ENCODE measurements around the gene VIL1. TPM values are rescaled to one million over a fixed set of nuclear protein-coding genes. Genes with fewer than 3 reads are reported as not detected.

Gene VIL1
- polyA plus RNA-seq, 1 donor from 2014 or later, result not detected

GRCh38 chr2:218393750-218394290 lies 25.1 kb upstream of the VIL1 start:
- TF ChIP-seq POLR2AphosphoS5 (IDR thresholded peaks at IDR 0.05), result no peak
- TF ChIP-seq RAD21 (conservative IDR thresholded peaks at IDR 0.05), result no peak
- TF ChIP-seq EP300 (conservative IDR thresholded peaks at IDR 0.05; ENCODE audit: poor library complexity, severe bottlenecking), result no peak
- no peak for TF ChIP-seq MXI1 (conservative IDR thresholded peaks at IDR 0.05; ENCODE audit: poor library complexity, severe bottlenecking)
- TF ChIP-seq EZH2 (IDR thresholded peaks at IDR 0.05; ENCODE audit: borderline replicate concordance, insufficient read depth, low read length, poor library complexity, severe bottlenecking), result no peak
- TF ChIP-seq TAF1 (IDR thresholded peaks at IDR 0.05; ENCODE audit: low read depth), result no peak
- TF ChIP-seq SMC3 (conservative IDR thresholded peaks at IDR 0.05; ENCODE audit: poor library complexity), result no peak
- TF ChIP-seq, protein P1, sequence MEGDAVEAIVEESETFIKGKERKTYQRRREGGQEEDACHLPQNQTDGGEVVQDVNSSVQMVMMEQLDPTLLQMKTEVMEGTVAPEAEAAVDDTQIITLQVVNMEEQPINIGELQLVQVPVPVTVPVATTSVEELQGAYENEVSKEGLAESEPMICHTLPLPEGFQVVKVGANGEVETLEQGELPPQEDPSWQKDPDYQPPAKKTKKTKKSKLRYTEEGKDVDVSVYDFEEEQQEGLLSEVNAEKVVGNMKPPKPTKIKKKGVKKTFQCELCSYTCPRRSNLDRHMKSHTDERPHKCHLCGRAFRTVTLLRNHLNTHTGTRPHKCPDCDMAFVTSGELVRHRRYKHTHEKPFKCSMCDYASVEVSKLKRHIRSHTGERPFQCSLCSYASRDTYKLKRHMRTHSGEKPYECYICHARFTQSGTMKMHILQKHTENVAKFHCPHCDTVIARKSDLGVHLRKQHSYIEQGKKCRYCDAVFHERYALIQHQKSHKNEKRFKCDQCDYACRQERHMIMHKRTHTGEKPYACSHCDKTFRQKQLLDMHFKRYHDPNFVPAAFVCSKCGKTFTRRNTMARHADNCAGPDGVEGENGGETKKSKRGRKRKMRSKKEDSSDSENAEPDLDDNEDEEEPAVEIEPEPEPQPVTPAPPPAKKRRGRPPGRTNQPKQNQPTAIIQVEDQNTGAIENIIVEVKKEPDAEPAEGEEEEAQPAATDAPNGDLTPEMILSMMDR (IDR thresholded peaks at IDR 0.05; ENCODE audit: poor library complexity, severe bottlenecking), result no peak
- no peak for TF ChIP-seq REST (IDR thresholded peaks at IDR 0.05; ENCODE audit: borderline replicate concordance)
- Histone ChIP-seq H3K79me2 (replicated peaks; ENCODE audit: insufficient read depth, low read length) (no peaks in the 10 kb centered on the region), H3K9me3 (ENCODE audit: low read length) (no peaks in the 10 kb centered on the region), H4K20me1 (ENCODE audit: insufficient read depth) (no peaks in the 10 kb centered on the region), H3K9me2 (ENCODE audit: insufficient read depth, low read length) (no peaks in the 10 kb centered on the region), H3K27ac (ENCODE audit: low read length) (no peak overlapping the region), H3K4me3 (ENCODE audit: low read length) (no peak overlapping the region), H3K4me2 (ENCODE audit: low read length) (no peak overlapping the region), H3K36me3 (ENCODE audit: insufficient read depth, low read length) (no peaks in the 10 kb centered on the region), H2AFZ (ENCODE audit: low read depth, low read length) (no peak overlapping the region), H3K9ac (ENCODE audit: low read length) (no peak overlapping the region), H3K27me3 (ENCODE audit: insufficient read depth, low read depth, low read length) (peaks cover 25% of the 10 kb centered on the region), H3F3A (ENCODE audit: insufficient read depth, low read length, poor library complexity, severe bottlenecking) (no peaks in the 10 kb centered on the region)

GRCh38 chr2:218394298-218395089 lies 24.4 kb upstream of the VIL1 start:
- H3K9me3 ChIP-seq (ENCODE audit: low read length), result no peaks in the 10 kb centered on the region
- TF ChIP-seq TAF1 (IDR thresholded peaks at IDR 0.05; ENCODE audit: low read depth) (no peak), POLR2AphosphoS5 (IDR thresholded peaks at IDR 0.05) (no peak), EP300 (conservative IDR thresholded peaks at IDR 0.05; ENCODE audit: poor library complexity, severe bottlenecking) (no peak)
- TF ChIP-seq, protein P1 (IDR thresholded peaks at IDR 0.05; ENCODE audit: poor library complexity, severe bottlenecking), result no peak
- no peak overlapping the region for H2AFZ ChIP-seq (ENCODE audit: low read depth, low read length)
- H3K4me3 ChIP-seq (ENCODE audit: low read length), result no peak overlapping the region
- H4K20me1 ChIP-seq (ENCODE audit: insufficient read depth), result no peaks in the 10 kb centered on the region
- H3K9me2 ChIP-seq (ENCODE audit: insufficient read depth, low read length), result no peaks in the 10 kb centered on the region
- H3F3A ChIP-seq (ENCODE audit: insufficient read depth, low read length, poor library complexity, severe bottlenecking), result no peaks in the 10 kb centered on the region
- no peak overlapping the region for H3K27ac ChIP-seq (ENCODE audit: low read length)
- H3K4me2 ChIP-seq (ENCODE audit: low read length), result no peak overlapping the region
- peaks cover 32% of the 10 kb centered on the region for H3K27me3 ChIP-seq (ENCODE audit: insufficient read depth, low read depth, low read length)
- H3K36me3 ChIP-seq (ENCODE audit: insufficient read depth, low read length), result no peaks in the 10 kb centered on the region
- H3K9ac ChIP-seq (ENCODE audit: low read length), result no peak overlapping the region
- H3K79me2 ChIP-seq (replicated peaks; ENCODE audit: insufficient read depth, low read length), result no peaks in the 10 kb centered on the region
